Measurements from ENCODE around the gene INO80E.

DNA sequence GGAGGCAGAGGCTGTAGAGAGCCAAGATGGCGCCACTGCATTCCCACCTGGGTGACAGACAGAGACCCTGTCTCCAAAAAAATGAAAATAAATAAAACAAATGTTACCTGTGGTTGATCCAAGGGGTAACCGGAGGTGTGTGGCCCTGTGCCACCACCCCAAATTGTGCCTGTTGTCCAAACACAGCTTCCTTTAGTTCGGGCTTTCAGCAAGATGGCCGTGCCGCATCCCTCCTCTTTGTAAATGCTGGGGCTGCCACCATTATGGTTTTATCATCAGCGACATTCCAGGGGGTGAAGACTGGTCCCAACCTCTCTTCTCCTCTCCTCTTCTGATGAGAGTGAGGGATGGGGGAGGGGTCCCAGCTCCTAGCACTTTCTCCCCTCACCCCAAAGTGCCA, 26.8 kb downstream of the INO80E start, which contains the start of gene C16orf92:
- TF ChIP-seq, protein P1, sequence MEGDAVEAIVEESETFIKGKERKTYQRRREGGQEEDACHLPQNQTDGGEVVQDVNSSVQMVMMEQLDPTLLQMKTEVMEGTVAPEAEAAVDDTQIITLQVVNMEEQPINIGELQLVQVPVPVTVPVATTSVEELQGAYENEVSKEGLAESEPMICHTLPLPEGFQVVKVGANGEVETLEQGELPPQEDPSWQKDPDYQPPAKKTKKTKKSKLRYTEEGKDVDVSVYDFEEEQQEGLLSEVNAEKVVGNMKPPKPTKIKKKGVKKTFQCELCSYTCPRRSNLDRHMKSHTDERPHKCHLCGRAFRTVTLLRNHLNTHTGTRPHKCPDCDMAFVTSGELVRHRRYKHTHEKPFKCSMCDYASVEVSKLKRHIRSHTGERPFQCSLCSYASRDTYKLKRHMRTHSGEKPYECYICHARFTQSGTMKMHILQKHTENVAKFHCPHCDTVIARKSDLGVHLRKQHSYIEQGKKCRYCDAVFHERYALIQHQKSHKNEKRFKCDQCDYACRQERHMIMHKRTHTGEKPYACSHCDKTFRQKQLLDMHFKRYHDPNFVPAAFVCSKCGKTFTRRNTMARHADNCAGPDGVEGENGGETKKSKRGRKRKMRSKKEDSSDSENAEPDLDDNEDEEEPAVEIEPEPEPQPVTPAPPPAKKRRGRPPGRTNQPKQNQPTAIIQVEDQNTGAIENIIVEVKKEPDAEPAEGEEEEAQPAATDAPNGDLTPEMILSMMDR (conservative IDR thresholded peaks at IDR 0.05; ENCODE audit: low read depth, low read length) = no peak
- TF ChIP-seq EZH2 (IDR thresholded peaks at IDR 0.05; ENCODE audit: borderline replicate concordance, low read depth, low read length, poor library complexity, severe bottlenecking) = no peak
